ENCODE measurements around the gene TFAP2E. TPM values are rescaled to one million over a fixed set of nuclear protein-coding genes. Genes with fewer than 3 reads are reported as not detected.

The TFAP2E gene
- total RNA-seq, 6 experiments from 2014 or later, result 0.15 to 0.24 TPM; not detected in 4

DNA sequence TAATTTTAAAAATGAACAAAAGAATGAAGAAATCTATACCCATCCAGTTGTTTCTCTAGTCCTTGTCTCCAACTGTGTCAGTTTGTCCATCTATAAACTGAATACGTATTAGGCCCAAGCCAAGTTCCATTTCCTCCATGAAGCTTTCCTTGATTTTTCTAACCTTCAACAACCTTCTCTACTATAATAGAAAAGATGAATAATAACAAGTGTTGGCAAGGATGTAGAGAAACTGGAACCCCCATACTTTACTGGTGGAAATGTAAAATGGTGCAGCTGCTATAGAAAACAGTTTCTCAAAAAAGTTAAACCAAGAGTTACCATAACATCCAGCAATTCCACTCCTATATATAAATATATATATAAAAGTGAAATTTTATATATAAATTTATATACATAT lies 26.5 kb upstream of the TFAP2E start:
- H3K36me3 ChIP-seq, result peaks cover 0 to 13% (median 4%) of the 10 kb centered on the region in 4 donors
- DNase-seq, result no peak
- no peak overlapping the region for H3K4me3 ChIP-seq
- no peaks in the 10 kb centered on the region for H3K9me3 ChIP-seq
- TF ChIP-seq, protein P1, sequence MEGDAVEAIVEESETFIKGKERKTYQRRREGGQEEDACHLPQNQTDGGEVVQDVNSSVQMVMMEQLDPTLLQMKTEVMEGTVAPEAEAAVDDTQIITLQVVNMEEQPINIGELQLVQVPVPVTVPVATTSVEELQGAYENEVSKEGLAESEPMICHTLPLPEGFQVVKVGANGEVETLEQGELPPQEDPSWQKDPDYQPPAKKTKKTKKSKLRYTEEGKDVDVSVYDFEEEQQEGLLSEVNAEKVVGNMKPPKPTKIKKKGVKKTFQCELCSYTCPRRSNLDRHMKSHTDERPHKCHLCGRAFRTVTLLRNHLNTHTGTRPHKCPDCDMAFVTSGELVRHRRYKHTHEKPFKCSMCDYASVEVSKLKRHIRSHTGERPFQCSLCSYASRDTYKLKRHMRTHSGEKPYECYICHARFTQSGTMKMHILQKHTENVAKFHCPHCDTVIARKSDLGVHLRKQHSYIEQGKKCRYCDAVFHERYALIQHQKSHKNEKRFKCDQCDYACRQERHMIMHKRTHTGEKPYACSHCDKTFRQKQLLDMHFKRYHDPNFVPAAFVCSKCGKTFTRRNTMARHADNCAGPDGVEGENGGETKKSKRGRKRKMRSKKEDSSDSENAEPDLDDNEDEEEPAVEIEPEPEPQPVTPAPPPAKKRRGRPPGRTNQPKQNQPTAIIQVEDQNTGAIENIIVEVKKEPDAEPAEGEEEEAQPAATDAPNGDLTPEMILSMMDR (IDR thresholded peaks at IDR 0.05), result no peak
- no peak for TF ChIP-seq POLR2A (IDR thresholded peaks at IDR 0.05)
- ATAC-seq, result no peak
- no peaks in the 10 kb centered on the region for H3K27me3 ChIP-seq
- peaks cover 0 to 3% (median 0%) of the 10 kb centered on the region in 4 donors for H3K4me1 ChIP-seq
- intact Hi-C loops (cut with DNase I), result no loop called here
- no peak overlapping the region for H3K27ac ChIP-seq
- 93% methylated on average over 1 of the region's 1 CpG for WGBS (ENCODE audit: insufficient coverage, low coverage, low lambda C conversion rate, missing lambda C conversion rate)

DNA sequence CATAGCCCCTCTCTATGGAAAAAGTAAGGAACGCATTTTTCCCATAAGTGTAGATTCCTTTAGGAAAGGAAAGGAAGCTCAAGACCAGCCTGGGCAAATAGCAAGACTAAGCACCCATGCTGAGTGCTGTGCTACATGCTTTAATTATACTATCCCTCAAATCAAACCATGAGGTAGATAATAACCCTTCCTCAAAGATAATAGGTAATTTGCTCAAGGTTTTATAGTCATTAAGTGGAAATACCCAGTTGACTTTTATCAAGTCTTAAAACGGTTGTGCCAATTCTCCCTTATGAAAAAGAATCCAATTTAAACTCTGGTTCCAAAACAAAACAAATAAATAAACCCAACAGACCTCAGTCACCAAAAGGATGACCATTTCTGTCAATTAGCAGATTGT lies 19.3 kb upstream of the TFAP2E start:
- Histone ChIP-seq H3K27ac (no peak overlapping the region), H3K36me3 (peaks cover 0 to 34% (median 7%) of the 10 kb centered on the region in 4 donors), H3K4me3 (no peak overlapping the region), H3K9me3 (no peaks in the 10 kb centered on the region), H3K27me3 (no peaks in the 10 kb centered on the region), H3K4me1 (peaks cover 0 to 44% (median 13%) of the 10 kb centered on the region in 4 donors)
- ATAC-seq (no peak), DNase-seq (no peak)
- TF ChIP-seq, protein P1 (IDR thresholded peaks at IDR 0.05), result no peak
- no peak for TF ChIP-seq POLR2A (IDR thresholded peaks at IDR 0.05)
- WGBS (ENCODE audit: insufficient coverage, low coverage, low lambda C conversion rate, missing lambda C conversion rate), result 50% methylated on average over 2 of the region's 2 CpGs
- intact Hi-C loops (cut with DNase I), result no loop called here

DNA sequence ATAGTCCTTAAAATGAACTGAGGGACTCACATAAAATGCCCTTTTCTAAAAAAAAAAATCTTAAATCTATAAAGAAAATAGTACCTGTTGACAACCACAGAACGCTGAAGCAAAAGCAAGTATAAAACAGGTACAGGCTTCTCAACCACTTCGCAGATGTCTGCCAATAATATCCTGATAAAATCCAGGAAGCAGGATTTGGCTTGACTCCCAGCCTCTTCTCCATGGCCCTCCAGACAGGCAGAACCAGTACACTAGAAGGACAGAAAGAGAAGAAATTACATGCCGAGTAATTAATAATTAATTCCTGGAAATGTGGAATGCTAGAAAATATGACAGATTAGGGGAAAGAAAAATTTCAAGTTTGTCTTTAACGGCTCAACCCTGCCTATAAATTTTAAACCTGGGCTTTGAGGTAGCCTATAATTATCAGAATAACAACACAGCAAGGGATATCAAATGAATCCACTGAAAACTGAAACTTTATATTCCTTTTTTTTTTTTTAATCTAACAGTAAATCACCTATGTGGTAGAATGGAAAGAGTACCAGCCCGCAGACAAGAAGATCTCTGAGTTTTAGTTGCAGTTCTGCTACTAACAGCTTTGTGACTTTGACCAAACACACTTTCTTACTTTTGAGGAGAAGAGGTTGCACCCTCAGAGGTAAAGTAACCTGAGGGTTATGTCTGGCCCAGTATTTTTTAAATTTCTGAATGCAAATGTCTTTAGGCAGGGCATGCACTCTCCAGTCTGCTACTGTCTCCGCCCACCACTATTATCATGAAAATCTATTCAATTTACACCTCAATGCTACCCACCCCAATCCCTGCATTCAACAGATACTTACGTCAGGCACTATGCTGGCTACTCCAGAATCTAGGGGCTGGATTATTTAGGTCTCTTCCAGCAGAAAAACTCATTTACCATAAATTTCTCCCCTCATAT lies 18.6 kb upstream of the TFAP2E start:
- peak in 1 of 3 donors; percentile 73 for DNase-seq
- TF ChIP-seq POLR2A (IDR thresholded peaks at IDR 0.05), result no peak
- TF ChIP-seq, protein P1 (IDR thresholded peaks at IDR 0.05), result no peak
- WGBS (ENCODE audit: insufficient coverage, low coverage, low lambda C conversion rate, missing lambda C conversion rate), result 45% methylated on average over 7 of the region's 7 CpGs
- H3K27ac ChIP-seq, result no peak overlapping the region
- no peaks in the 10 kb centered on the region for H3K27me3 ChIP-seq
- peaks cover 0 to 44% (median 13%) of the 10 kb centered on the region in 4 donors for H3K4me1 ChIP-seq
- ATAC-seq, result peak in 1 of 4 donors; percentile 20
- no peak overlapping the region for H3K4me3 ChIP-seq
- H3K36me3 ChIP-seq, result peaks cover 0 to 34% (median 6%) of the 10 kb centered on the region in 4 donors
- intact Hi-C loops (cut with DNase I), result no loop called here
- H3K9me3 ChIP-seq, result no peaks in the 10 kb centered on the region

DNA sequence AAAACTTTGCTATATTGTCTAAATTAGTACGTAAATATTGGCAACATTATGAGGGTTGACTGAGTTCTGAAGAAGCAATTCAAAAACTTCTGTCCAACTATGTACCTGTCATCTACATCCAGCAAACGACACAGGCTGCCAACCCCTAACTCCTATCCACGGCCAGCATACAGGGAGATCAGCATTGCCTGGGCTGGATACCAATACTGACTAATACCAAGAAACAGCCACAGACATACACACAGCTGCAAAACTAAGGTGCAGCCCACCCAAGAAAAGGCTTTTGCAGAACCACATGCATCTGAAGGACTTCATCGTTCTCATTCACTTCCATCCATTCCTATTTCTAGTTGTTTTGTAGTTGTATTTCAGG lies 17.9 kb upstream of the TFAP2E start:
- H3K4me1 ChIP-seq, result peaks cover 0 to 44% (median 13%) of the 10 kb centered on the region in 4 donors
- TF ChIP-seq POLR2A (IDR thresholded peaks at IDR 0.05), result no peak
- TF ChIP-seq, protein P1 (IDR thresholded peaks at IDR 0.05), result no peak
- DNase-seq (no peak), ATAC-seq (no peak)
- H3K9me3 ChIP-seq, result no peaks in the 10 kb centered on the region
- 61% methylated on average over 4 of the region's 4 CpGs for WGBS (ENCODE audit: insufficient coverage, low coverage, low lambda C conversion rate, missing lambda C conversion rate)
- intact Hi-C loops (cut with DNase I), result no loop called here
- no peak overlapping the region for H3K4me3 ChIP-seq
- peak overlapping the region in 2 of 3 donors; percentile 87 to 95 for H3K27ac ChIP-seq
- H3K36me3 ChIP-seq, result peaks cover 0 to 34% (median 5%) of the 10 kb centered on the region in 4 donors
- H3K27me3 ChIP-seq, result no peaks in the 10 kb centered on the region

All from right lobe of liver (tissue), 6 donors.